Transverse colon (tissue), 4 donors: ENCODE data around the gene CCDC148. TPM values are rescaled to one million over a fixed set of nuclear protein-coding genes. Genes with fewer than 3 reads are reported as not detected.

Experiments
- DNase-seq: peaks from one replicate; pipeline ENCODE4 v3.0.0-alpha.2; 2019
- H3K27ac ChIP-seq, 4 donors: fragments of 200-600 bp; sonication (generic); 2 replicates each; pipeline ENCODE4 v1.5.1; 2016 to 2018; ENCODE audit warnings: inconsistent platforms in 4 of 4
- H3K27me3 ChIP-seq: fragments of 200-600 bp; sonication (generic); 2 replicates; pipeline ENCODE4 v1.5.1; 2017; ENCODE audit warnings: inconsistent platforms
- H3K36me3 ChIP-seq, 4 donors: fragments of 200-600 bp; sonication (generic); 2 replicates each; pipeline ENCODE4 v1.5.1; 2017 to 2019; ENCODE audit warnings: inconsistent platforms in 4 of 4
- H3K4me1 ChIP-seq, 4 donors: fragments of 200-600 bp; sonication (generic); 2 replicates each; pipeline ENCODE4 v1.5.1; 2017 to 2020; ENCODE audit warnings: inconsistent platforms in 4 of 4
- H3K4me3 ChIP-seq, 4 donors: fragments of 200-600 bp; sonication (generic); 1 replicate in 1 of 4; 2 replicates in 3 of 4; pipeline versions ENCODE4 v1.5.1 to v1.6.1; 2017 to 2019; ENCODE audit warnings: inconsistent platforms in 4 of 4
- H3K9me3 ChIP-seq, 2 donors: fragments of 200-600 bp; sonication (generic); 2 replicates each; pipeline ENCODE4 v1.5.1; 2017 to 2019; ENCODE audit warnings: inconsistent platforms in 2 of 2
- CTCF ChIP-seq, 5 experiments: fragments of 200-600 bp in 3 of 5; fragments of 450-650 bp in 2 of 5; sonication (generic) in 3 of 5; IDR thresholded peaks; 1 replicate in 2 of 5; 2 replicates in 3 of 5; pipeline ENCODE4 v1.5.1; 2016 to 2017; ENCODE audit warnings: antibody characterized with exemption in 5 of 5, inconsistent platforms in 3 of 5, mild to moderate bottlenecking in 2 of 5, moderate library complexity in 1 of 5
- EP300 ChIP-seq: sonication (generic); formaldehyde crosslinking; IDR thresholded peaks from one replicate; pipeline ENCODE4 v1.6.1; 2017; ENCODE audit warnings: antibody characterized with exemption, low read depth
- POLR2A ChIP-seq: fragments of 450-650 bp; IDR thresholded peaks from one replicate; pipeline ENCODE4 v1.6.1; 2016; ENCODE audit warnings: antibody characterized with exemption, mild to moderate bottlenecking, moderate library complexity
- POLR2AphosphoS5 ChIP-seq, 3 donors: sonication (generic); formaldehyde crosslinking; IDR thresholded peaks; one replicate each; pipeline ENCODE4 v1.6.1; 2016; ENCODE audit warnings: antibody characterized with exemption in 3 of 3
- WGBS, 2 donors: methylation state at CpG; one replicate each; pipeline ENCODE4 v1.1.5; 2018; ENCODE audit warnings: low coverage in 1 of 2; 5-methylcytosine and 5-hydroxymethylcytosine counted together
- in situ Hi-C, 4 donors: fragments of 200-750 bp; cut with MboI; loops; one replicate each; pipeline versions ENCODE4 v1.15.0 to v1.15.1; 2017; ENCODE audit warnings: low sequenced_read_pairs in 3 of 4, low pct_ligation_motif_present in 1 of 4, low pct_unique_long_range_greater_than_20kb in 1 of 4
- intact Hi-C: fragments of 100-400 bp; cut with DNase I; formaldehyde crosslinking; loops from one replicate; pipeline ENCODE4 v1.15.1; 2023; ENCODE audit warnings: low total_unique reads
- total RNA-seq, 4 donors: library from RNA; depleted of rRNA; stranded (reverse); fragments of >200 nt; gene quantifications; one replicate each; pipeline ENCODE4 v1.1.0, GENCODE V29; 2016

The CCDC148 gene
- total RNA-seq, 4 donors from 2014 or later: 0.48 TPM; not detected in 3

- in situ Hi-C loops: no loop called here
Measured at GRCh38 chr2:158393886-158394285, 62.7 kb downstream of the CCDC148 start.

GRCh38 chr2:158392687-158393086 lies 63.9 kb downstream of the CCDC148 start:
- Histone ChIP-seq H3K4me3 (no peak overlapping the region), H3K9me3 (no peaks in the 10 kb centered on the region), H3K27me3 (no peaks in the 10 kb centered on the region), H3K4me1 (no peaks in the 10 kb centered on the region), H3K36me3 (no peaks in the 10 kb centered on the region), H3K27ac (no peak overlapping the region)
- intact Hi-C loops: no loop called here
- TF ChIP-seq EP300: no peak
- TF ChIP-seq POLR2AphosphoS5 (IDR thresholded peaks at IDR 0.05): no peak
- no peak for TF ChIP-seq POLR2A
- no peak for TF ChIP-seq CTCF (IDR thresholded peaks at IDR 0.05)
- no peak for DNase-seq
- in situ Hi-C loops: no loop called here
- 0% methylated on average over 1 of the region's 1 CpG for WGBS, 2 donors

More at GRCh38 chr2:158393886-158394285, 62.7 kb downstream of the CCDC148 start:
- Histone ChIP-seq H3K27ac (no peak overlapping the region), H3K4me1 (no peaks in the 10 kb centered on the region), H3K36me3 (no peaks in the 10 kb centered on the region), H3K27me3 (no peaks in the 10 kb centered on the region), H3K4me3 (no peak overlapping the region), H3K9me3 (no peaks in the 10 kb centered on the region)
- DNase-seq: no peak
- TF ChIP-seq POLR2A (no peak), EP300 (no peak), POLR2AphosphoS5 (IDR thresholded peaks at IDR 0.05) (no peak)
- intact Hi-C loops: no loop called here
- WGBS, 2 donors: 0% methylated on average over 1 of the region's 1 CpG

GRCh38 chr2:158391876-158392275 lies 64.7 kb downstream of the CCDC148 start:
- WGBS, 2 donors: 47 to 58% methylated on average over 2 of the region's 2 CpGs
- H3K4me3 ChIP-seq: no peak overlapping the region
- no peak overlapping the region for H3K27ac ChIP-seq
- in situ Hi-C loops (no loop called here), intact Hi-C loops (no loop called here)
- no peaks in the 10 kb centered on the region for H3K9me3 ChIP-seq
- H3K27me3 ChIP-seq: no peaks in the 10 kb centered on the region
- no peaks in the 10 kb centered on the region for H3K4me1 ChIP-seq
- TF ChIP-seq CTCF (IDR thresholded peaks at IDR 0.05) (no peak), POLR2A (no peak), EP300 (no peak), POLR2AphosphoS5 (IDR thresholded peaks at IDR 0.05) (no peak)
- H3K36me3 ChIP-seq: no peaks in the 10 kb centered on the region
- DNase-seq: no peak

GRCh38 chr2:158391361-158391760 lies 65.2 kb downstream of the CCDC148 start:
- no peak overlapping the region for H3K4me3 ChIP-seq
- in situ Hi-C loops (no loop called here), intact Hi-C loops (no loop called here)
- H3K4me1 ChIP-seq: no peaks in the 10 kb centered on the region
- no peaks in the 10 kb centered on the region for H3K9me3 ChIP-seq
- H3K27ac ChIP-seq: no peak overlapping the region
- no peaks in the 10 kb centered on the region for H3K36me3 ChIP-seq
- TF ChIP-seq CTCF (IDR thresholded peaks at IDR 0.05) (no peak), POLR2AphosphoS5 (IDR thresholded peaks at IDR 0.05) (no peak), EP300 (no peak), POLR2A (no peak)
- H3K27me3 ChIP-seq: no peaks in the 10 kb centered on the region
- DNase-seq: no peak

- Histone ChIP-seq H3K4me1 (no peaks in the 10 kb centered on the region), H3K27ac (no peak overlapping the region), H3K4me3 (no peak overlapping the region), H3K27me3 (no peaks in the 10 kb centered on the region), H3K9me3 (no peaks in the 10 kb centered on the region), H3K36me3 (no peaks in the 10 kb centered on the region)
- no peak for TF ChIP-seq EP300
- no peak for TF ChIP-seq CTCF (IDR thresholded peaks at IDR 0.05)
- no peak for TF ChIP-seq POLR2A
- TF ChIP-seq POLR2AphosphoS5 (IDR thresholded peaks at IDR 0.05): no peak
- intact Hi-C loops: no loop called here
- in situ Hi-C loops: no loop called here
- WGBS, 2 donors: 63 to 65% methylated on average over 1 of the region's 1 CpG
- DNase-seq: no peak
Measured at GRCh38 chr2:158388159-158388558, 68.4 kb downstream of the CCDC148 start.
